ENCODE data around the gene KRT6B.

DNA sequence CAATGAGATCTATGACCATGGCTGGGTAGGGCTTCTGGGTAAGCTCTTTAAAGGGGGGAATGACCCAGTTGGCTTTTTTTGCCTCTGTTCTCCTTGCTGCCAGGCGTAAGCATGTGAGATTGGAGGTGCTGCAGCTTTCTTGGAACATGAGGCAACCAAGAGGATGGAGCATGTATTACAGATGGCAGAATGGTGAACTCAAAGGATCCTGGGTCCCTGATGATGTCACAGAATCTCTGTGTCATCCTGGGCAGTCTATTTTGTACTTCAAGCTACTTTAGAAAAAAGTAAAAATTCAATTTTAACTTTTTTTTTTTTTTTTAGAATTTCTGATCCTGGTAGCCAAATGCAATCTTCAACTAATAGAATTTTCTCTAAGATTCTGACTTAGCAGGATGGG is 53.8 kb downstream of the KRT6B start:
- TF ChIP-seq, protein P1, sequence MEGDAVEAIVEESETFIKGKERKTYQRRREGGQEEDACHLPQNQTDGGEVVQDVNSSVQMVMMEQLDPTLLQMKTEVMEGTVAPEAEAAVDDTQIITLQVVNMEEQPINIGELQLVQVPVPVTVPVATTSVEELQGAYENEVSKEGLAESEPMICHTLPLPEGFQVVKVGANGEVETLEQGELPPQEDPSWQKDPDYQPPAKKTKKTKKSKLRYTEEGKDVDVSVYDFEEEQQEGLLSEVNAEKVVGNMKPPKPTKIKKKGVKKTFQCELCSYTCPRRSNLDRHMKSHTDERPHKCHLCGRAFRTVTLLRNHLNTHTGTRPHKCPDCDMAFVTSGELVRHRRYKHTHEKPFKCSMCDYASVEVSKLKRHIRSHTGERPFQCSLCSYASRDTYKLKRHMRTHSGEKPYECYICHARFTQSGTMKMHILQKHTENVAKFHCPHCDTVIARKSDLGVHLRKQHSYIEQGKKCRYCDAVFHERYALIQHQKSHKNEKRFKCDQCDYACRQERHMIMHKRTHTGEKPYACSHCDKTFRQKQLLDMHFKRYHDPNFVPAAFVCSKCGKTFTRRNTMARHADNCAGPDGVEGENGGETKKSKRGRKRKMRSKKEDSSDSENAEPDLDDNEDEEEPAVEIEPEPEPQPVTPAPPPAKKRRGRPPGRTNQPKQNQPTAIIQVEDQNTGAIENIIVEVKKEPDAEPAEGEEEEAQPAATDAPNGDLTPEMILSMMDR (IDR thresholded peaks at IDR 0.05; ENCODE audit: extremely low read depth in 1 of 2, insufficient read depth in 1 of 2, low read depth in 1 of 2, low read length in 2 of 2): no peak
- TF ChIP-seq POLR2AphosphoS5 (IDR thresholded peaks at IDR 0.05; ENCODE audit: insufficient read depth, low read depth, low read length) (no peak), EZH2 (IDR thresholded peaks at IDR 0.05; ENCODE audit: borderline replicate concordance, low read depth, low read length, severe bottlenecking) (no peak)
